GM12875 (cell line): ENCODE data around the gene GALNT13.

Experiments used
- H3K4me3 ChIP-seq: one replicate; pipeline ENCODE4 v1.5.1; 2011; ENCODE audit warnings: low read depth, low read length, control low read depth
- TF ChIP-seq, protein P1 (sequence below): IDR thresholded peaks from 2 replicates; pipeline ENCODE4 v1.5.1; 2011; ENCODE audit warnings: low read depth, mild to moderate bottlenecking, control low read depth, inconsistent platforms, low read length, moderate library complexity, borderline replicate concordance; ENCODE audit not compliant: insufficient read depth

GALNT13 gene

DNA sequence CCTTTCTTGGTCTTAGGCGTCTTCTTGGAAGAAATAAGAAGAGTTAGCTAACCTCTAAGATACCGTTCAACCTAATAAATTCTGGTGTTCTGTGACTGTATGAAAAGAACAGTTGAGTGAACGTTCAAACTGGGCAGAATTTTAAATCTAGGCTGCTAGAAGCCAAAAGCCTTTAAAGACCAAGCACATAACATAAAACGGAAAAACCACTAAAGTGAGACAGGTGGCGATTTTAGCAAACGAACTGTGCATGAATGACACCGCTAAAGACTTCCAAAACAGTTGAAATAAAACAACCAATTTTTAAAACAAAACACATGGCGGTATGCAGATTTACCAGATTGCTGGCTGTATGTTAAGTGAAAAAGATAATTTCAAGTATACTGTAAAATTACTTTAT lies 73.1 kb downstream of the GALNT13 start:
- no peak overlapping the region for H3K4me3 ChIP-seq
- TF ChIP-seq, protein P1, sequence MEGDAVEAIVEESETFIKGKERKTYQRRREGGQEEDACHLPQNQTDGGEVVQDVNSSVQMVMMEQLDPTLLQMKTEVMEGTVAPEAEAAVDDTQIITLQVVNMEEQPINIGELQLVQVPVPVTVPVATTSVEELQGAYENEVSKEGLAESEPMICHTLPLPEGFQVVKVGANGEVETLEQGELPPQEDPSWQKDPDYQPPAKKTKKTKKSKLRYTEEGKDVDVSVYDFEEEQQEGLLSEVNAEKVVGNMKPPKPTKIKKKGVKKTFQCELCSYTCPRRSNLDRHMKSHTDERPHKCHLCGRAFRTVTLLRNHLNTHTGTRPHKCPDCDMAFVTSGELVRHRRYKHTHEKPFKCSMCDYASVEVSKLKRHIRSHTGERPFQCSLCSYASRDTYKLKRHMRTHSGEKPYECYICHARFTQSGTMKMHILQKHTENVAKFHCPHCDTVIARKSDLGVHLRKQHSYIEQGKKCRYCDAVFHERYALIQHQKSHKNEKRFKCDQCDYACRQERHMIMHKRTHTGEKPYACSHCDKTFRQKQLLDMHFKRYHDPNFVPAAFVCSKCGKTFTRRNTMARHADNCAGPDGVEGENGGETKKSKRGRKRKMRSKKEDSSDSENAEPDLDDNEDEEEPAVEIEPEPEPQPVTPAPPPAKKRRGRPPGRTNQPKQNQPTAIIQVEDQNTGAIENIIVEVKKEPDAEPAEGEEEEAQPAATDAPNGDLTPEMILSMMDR: no peak

DNA sequence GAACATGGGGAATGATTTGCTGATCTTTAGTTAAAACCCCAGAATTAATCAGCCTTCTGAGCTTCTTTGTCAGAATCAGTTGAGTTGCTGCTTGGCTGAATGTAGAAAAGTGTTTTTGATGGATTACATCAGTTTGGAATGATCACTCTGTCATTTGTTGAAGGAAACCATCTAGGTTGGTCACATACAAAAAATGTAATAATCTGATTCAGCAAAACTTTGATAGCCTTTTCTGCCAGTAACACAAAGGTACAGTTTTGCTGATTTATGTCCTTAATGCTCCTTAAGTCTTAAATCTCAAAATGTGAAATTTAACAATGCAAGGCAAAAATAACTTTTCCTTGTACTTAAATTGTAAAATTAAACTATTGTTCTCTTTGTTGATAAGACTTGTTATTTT lies 74.3 kb downstream of the GALNT13 start:
- TF ChIP-seq, protein P1: no peak
- H3K4me3 ChIP-seq: no peak overlapping the region

DNA sequence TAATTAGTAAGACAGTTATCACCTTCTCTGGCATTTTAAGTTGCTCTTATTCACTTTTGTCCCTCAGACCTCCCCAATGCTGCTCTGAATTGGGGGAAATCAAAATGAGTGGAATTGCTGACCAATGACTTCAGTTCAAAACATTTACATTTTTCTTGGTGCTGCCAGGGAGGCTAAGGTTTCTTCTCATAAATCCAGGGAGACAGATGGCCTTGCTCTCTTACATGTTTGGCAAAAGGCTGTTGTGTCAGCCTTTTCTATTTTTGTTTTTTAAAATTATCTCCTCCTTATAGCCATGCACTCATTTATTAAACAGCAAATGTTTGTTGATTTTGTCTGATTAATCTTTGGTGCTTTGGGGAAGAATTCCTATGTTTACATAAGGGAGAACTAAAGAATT lies 82.0 kb downstream of the GALNT13 start:
- no peak overlapping the region for H3K4me3 ChIP-seq
- TF ChIP-seq, protein P1: no peak

DNA sequence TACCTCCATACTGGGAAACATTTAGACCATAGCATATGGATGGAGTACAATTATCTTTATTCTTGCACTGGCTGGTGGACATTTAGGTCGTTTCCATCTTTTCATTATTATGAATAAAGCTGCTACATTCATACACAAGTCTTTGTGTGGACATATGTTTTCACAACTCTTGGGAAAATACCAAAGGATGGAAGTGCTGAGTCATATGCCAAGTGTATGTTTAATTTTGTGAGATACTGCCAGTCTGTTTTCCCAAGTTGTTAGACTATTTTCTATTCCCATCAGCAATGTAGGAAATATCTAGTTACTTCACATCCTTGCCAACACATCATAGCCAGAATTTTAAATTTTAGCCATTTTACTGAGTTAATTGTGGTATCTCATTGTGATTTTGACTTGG lies 91.5 kb downstream of the GALNT13 start:
- TF ChIP-seq, protein P1: no peak
- H3K4me3 ChIP-seq: no peak overlapping the region

DNA sequence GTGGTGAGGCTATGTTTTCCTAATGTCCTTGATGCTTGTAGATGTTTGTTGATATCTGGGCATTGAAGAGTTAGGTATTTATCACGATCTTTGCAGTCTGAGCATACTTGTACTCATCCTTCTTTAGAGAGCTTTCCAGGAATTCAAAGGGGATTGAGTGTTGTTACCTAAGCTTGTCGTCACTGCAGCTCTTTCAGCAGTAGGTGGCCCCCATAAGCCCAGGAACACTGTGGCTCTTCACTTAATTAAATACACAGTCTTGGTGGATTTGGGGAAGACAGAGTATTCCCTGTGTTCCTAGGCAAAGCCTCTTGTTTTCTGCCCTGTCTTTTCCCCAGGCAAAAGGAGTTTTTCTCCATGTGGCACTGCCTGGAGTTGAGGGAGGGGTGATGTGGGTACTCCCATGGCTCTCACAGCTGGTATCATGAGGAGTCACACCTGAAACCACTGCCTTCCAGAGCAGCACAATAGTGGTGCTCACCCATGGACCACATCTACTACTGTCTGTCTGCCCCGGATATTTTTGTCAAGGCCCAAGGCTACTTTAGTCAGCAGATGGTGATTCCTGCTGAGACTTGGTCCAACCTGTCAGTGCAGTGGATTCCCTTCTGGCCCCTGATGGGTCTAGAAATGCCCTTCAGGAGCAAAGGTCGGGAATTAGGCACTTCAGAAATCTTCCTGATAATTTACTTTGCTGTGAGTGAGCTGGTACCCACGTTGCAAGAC lies 95.7 kb downstream of the GALNT13 start:
- no peak overlapping the region for H3K4me3 ChIP-seq
- TF ChIP-seq, protein P1: no peak

DNA sequence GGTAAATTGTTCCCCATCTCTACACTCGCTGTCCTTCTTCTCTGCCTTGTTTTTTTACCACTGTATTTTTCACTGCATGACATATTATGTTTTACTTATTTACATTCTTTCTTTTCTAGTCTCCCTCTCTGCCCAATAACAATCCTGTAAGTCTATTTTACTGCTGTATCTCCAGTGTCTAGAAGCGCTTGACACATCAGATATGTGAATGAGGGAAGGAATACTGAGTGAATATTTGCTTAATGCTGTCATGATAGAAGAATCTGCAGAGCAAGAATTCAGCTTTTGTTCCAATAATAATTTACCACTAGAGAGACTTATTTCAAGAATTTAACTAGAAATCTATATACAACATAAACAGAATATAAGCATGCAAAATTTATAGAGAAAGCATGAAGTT lies 99.5 kb downstream of the GALNT13 start:
- no peak overlapping the region for H3K4me3 ChIP-seq
- TF ChIP-seq, protein P1: no peak

DNA sequence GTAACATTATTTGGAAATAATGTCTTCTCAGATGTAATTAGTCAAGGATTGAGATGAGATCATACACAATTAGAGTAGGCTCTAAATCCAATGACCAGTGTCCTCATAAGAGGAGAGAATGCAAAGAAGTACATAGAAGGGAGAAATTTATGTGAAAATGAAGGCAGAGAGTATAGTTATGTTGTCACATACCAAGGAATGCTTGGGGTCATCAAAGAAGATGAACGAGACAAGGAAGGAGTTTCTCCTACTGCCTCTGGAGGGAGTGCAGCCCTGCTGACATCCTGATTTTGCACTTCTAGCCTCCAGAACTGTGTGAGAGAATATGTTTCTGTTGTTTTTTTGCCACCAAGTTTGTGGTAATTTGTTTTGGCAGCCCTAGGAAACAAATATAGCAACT lies 100.1 kb downstream of the GALNT13 start:
- TF ChIP-seq, protein P1: no peak
- H3K4me3 ChIP-seq: no peak overlapping the region
